DND-41 (cell line): ENCODE measurements around the gene PCBP4.

Experiments
- EZH2 ChIP-seq: IDR thresholded peaks from 3 replicates; pipeline ENCODE4 v1.6.1; 2012; ENCODE audit warnings: borderline replicate concordance, low read depth, mild to moderate bottlenecking, moderate library complexity, low read length, inconsistent platforms; ENCODE audit not compliant: severe bottlenecking
- TF ChIP-seq, protein P1 (sequence below): IDR thresholded peaks from 2 replicates; pipeline ENCODE4 v1.5.1; 2012; ENCODE audit warnings: borderline replicate concordance, low read length, moderate library complexity, mild to moderate bottlenecking; ENCODE audit not compliant: poor library complexity, severe bottlenecking; ENCODE audit errors: extremely low read depth

DNA sequence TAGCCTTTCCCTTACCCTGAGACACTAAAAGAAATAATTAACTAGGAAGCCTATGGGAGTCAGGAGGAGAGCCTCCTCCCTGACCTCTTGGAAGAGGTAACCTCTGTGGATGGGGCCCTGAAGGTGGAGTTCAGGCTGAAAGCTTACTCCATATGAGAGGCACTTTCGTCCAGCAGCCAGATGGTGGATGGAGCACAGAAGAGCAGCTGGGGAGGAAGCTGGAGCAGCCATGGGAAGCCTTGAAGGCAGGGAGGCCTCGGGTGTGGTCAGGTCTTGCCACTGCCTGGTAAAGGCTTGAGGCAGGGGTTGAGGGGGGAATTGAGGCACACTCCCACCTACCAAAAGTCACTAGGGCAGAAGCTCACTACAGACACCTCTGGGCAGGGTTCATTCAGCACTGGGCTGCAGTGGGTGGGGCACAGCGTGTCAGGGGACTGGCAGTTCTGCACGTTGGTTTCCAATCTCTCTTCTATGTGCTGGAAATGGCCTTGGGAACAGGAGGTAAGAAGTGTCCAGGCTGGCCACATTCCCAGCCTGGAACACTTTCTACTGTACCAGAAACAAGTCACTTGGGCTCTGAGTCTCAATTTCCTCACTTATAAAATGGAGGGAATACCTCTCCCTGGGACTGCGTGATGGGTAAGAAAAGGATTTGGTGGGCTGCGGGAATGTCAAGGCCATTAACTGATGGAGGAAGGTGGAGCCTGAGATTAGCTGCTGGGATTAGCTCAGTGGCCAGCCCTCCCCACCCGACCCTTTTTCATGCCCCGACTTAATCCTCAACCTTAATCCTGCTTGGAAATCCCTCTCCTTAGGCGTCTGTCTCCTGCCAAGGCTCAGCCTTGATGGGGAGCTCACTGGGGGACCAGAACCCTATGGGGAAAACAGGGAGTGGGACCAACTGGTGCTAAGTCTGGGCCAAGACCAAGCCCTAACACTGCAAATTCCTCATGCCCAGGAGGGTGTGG, 5.4 kb downstream of the PCBP4 start:
- TF ChIP-seq, protein P1, sequence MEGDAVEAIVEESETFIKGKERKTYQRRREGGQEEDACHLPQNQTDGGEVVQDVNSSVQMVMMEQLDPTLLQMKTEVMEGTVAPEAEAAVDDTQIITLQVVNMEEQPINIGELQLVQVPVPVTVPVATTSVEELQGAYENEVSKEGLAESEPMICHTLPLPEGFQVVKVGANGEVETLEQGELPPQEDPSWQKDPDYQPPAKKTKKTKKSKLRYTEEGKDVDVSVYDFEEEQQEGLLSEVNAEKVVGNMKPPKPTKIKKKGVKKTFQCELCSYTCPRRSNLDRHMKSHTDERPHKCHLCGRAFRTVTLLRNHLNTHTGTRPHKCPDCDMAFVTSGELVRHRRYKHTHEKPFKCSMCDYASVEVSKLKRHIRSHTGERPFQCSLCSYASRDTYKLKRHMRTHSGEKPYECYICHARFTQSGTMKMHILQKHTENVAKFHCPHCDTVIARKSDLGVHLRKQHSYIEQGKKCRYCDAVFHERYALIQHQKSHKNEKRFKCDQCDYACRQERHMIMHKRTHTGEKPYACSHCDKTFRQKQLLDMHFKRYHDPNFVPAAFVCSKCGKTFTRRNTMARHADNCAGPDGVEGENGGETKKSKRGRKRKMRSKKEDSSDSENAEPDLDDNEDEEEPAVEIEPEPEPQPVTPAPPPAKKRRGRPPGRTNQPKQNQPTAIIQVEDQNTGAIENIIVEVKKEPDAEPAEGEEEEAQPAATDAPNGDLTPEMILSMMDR, result no peak
- no peak for TF ChIP-seq EZH2
